CD14-positive monocyte (primary cell): Measurements from ENCODE around the gene FBXO10. TPM values are rescaled to one million over a fixed set of nuclear protein-coding genes. Genes with fewer than 3 reads are reported as not detected.

ENCODE experiments used
- DNase-seq, 3 donors: peaks; one replicate each; pipeline ENCODE4 v3.0.0-alpha.2; 2011 to 2022
- H2AFZ ChIP-seq: 2 replicates; pipeline ENCODE4 v1.6.0; 2012; ENCODE audit warnings: mild to moderate bottlenecking, low read depth, low read length, inconsistent platforms; ENCODE audit not compliant: insufficient read depth, poor library complexity, severe bottlenecking
- H3K27ac ChIP-seq, 2 donors: 1 replicate in 1 of 2; 2 replicates in 1 of 2; pipeline ENCODE4 v1.5.1; 2012 to 2013; ENCODE audit warnings: low read length in 2 of 2, control low read depth in 1 of 2, inconsistent platforms in 1 of 2, low read depth in 1 of 2, mild to moderate bottlenecking in 1 of 2
- H3K27me3 ChIP-seq, 2 donors: one replicate each; pipeline versions ENCODE4 v1.6.0 to v1.6.1; 2011 to 2013; ENCODE audit warnings: low read length in 2 of 2; ENCODE audit not compliant: control insufficient read depth in 2 of 2, insufficient read depth in 2 of 2
- H3K36me3 ChIP-seq, 2 donors: replicated peaks in 1 of 2; 1 replicate in 1 of 2; 2 replicates in 1 of 2; pipeline versions ENCODE4 v1.5.1 to v1.6.1; 2012 to 2013; ENCODE audit warnings: low read length in 2 of 2, control low read depth in 1 of 2, inconsistent platforms in 1 of 2, mild to moderate bottlenecking in 1 of 2; ENCODE audit not compliant: insufficient read depth in 2 of 2, control insufficient read depth in 1 of 2
- H3K4me1 ChIP-seq, 2 donors: 1 replicate in 1 of 2; 2 replicates in 1 of 2; pipeline versions ENCODE4 v1.5.1 to v1.6.1; 2012 to 2013; ENCODE audit warnings: low read length in 2 of 2, control low read depth in 1 of 2, inconsistent platforms in 1 of 2, mild to moderate bottlenecking in 1 of 2, moderate library complexity in 1 of 2; ENCODE audit not compliant: insufficient read depth in 2 of 2, control insufficient read depth in 1 of 2
- H3K4me2 ChIP-seq: replicated peaks from 2 replicates; pipeline ENCODE3; 2012; ENCODE audit warnings: low read length, moderate library complexity, mild to moderate bottlenecking; ENCODE audit not compliant: poor library complexity, severe bottlenecking; ENCODE audit errors: extremely low read depth
- H3K4me3 ChIP-seq, 3 experiments: fragments of 200-600 bp in 1 of 3; sonication (generic) in 1 of 3; replicated peaks in 1 of 3; 1 replicate in 2 of 3; 2 replicates in 1 of 3; pipeline ENCODE4 v1.5.1; 2011 to 2013; ENCODE audit warnings: low read length in 3 of 3, mild to moderate bottlenecking in 3 of 3, control low read depth in 2 of 3, low read depth in 2 of 3, inconsistent platforms in 1 of 3, moderate library complexity in 1 of 3
- H3K79me2 ChIP-seq: 2 replicates; pipeline ENCODE4 v1.6.0; 2012; ENCODE audit warnings: mild to moderate bottlenecking, control low read depth, inconsistent platforms, low read length, moderate library complexity; ENCODE audit not compliant: insufficient read depth
- H3K9ac ChIP-seq: 2 replicates; pipeline ENCODE4 v1.6.0; 2017; ENCODE audit warnings: low read length, mild to moderate bottlenecking; ENCODE audit not compliant: insufficient read depth, poor library complexity, severe bottlenecking
- H3K9me3 ChIP-seq, 2 donors: replicated peaks in 1 of 2; 1 replicate in 1 of 2; 2 replicates in 1 of 2; pipeline versions ENCODE4 v1.5.1 to v1.6.1; 2012 to 2013; ENCODE audit warnings: low read length in 2 of 2, control low read depth in 1 of 2; ENCODE audit not compliant: control insufficient read depth in 1 of 2, insufficient read depth in 1 of 2
- H4K20me1 ChIP-seq: 2 replicates; pipeline ENCODE4 v1.6.0; 2012; ENCODE audit warnings: mild to moderate bottlenecking, low read length, control low read depth, moderate library complexity; ENCODE audit not compliant: insufficient read depth
- H3K27ac Mint-ChIP-seq, 7 donors: one replicate each; pipeline ENCODE4 v1.8.0; 2020; ENCODE audit warnings: mild to moderate bottlenecking in 7 of 7, mixed read lengths in 7 of 7, moderate library complexity in 6 of 7, inconsistent platforms in 2 of 7
- H3K27me3 Mint-ChIP-seq, 3 donors: one replicate each; pipeline ENCODE4 v1.8.0; 2021 to 2022; ENCODE audit warnings: low read depth in 3 of 3, mild to moderate bottlenecking in 3 of 3, mixed read lengths in 3 of 3, moderate library complexity in 3 of 3, inconsistent platforms in 1 of 3
- H3K36me3 Mint-ChIP-seq, 2 donors: one replicate each; pipeline ENCODE4 v1.8.0; 2020; ENCODE audit warnings: mixed read lengths in 2 of 2, inconsistent platforms in 1 of 2, mild to moderate bottlenecking in 1 of 2
- H3K4me1 Mint-ChIP-seq: one replicate; pipeline ENCODE4 v1.8.0; 2020; ENCODE audit warnings: mild to moderate bottlenecking, mixed read lengths
- H3K4me3 Mint-ChIP-seq, 2 donors: one replicate each; pipeline ENCODE4 v1.8.0; 2020; ENCODE audit warnings: mild to moderate bottlenecking in 2 of 2, mixed read lengths in 2 of 2, moderate library complexity in 1 of 2
- H3K9me3 Mint-ChIP-seq, 7 donors: one replicate each; pipeline ENCODE4 v1.8.0; 2020 to 2022; ENCODE audit warnings: mixed read lengths in 7 of 7, mild to moderate bottlenecking in 6 of 7, moderate library complexity in 6 of 7, inconsistent platforms in 2 of 7
- CTCF ChIP-seq: fragments of 200-600 bp; IDR thresholded peaks from one replicate; pipeline ENCODE4 v1.8.0; 2022; ENCODE audit warnings: antibody characterized with exemption, mild to moderate bottlenecking
- WGBS: methylation state at CpG from one replicate; pipeline ENCODE4 v1.1.5; 2013; ENCODE audit warnings: missing lambda C conversion rate; ENCODE audit not compliant: insufficient coverage; 5-methylcytosine and 5-hydroxymethylcytosine counted together
- intact Hi-C, 2 donors: fragments of 100-400 bp; cut with micrococcal nuclease; formaldehyde crosslinking; loops; one replicate each; pipeline versions ENCODE4 v1.15.0 to v1.15.1; 2023
- polyA plus RNA-seq, 3 donors: library from polyadenylated mRNA; depleted of rRNA in 1 of 3; unstranded in 2 of 3; stranded (reverse) in 1 of 3; fragments of 300-500 nt in 2 of 3; fragments of >200 nt in 1 of 3; fragmentation: Illumina TruSeq in 2 of 3; gene quantifications; 1 replicate in 2 of 3; 2 replicates in 1 of 3; pipeline ENCODE4 v1.2.3, GENCODE V29; 2012 to 2021

The FBXO10 gene
- polyA plus RNA-seq, 3 donors = 0.08 to 1.5 TPM; not detected in 1

GRCh38 chr9:37496020-37496419, 80.2 kb downstream of the FBXO10 start:
- Mint-ChIP-seq H3K4me3 (no peak overlapping the region), H3K27ac (peak overlapping the region in 2 of 7 donors; percentile 20 to 22), H3K9me3 (no peaks in the 10 kb centered on the region), H3K27me3 (no peaks in the 10 kb centered on the region), H3K36me3 (peaks cover 62 to 65% of the 10 kb centered on the region in 2 donors), H3K4me1 (no peaks in the 10 kb centered on the region)
- Histone ChIP-seq H3K79me2 (no peaks in the 10 kb centered on the region), H4K20me1 (no peaks in the 10 kb centered on the region), H3K9me3 (no peaks in the 10 kb centered on the region), H3K4me3 (no peak overlapping the region), H3K36me3 (peaks cover 46 to 89% of the 10 kb centered on the region in 2 donors), H3K27me3 (no peaks in the 10 kb centered on the region), H3K4me1 (no peaks in the 10 kb centered on the region), H3K4me2 (no peak overlapping the region), H2AFZ (no peak overlapping the region), H3K27ac (no peak overlapping the region), H3K9ac (no peak overlapping the region)
- WGBS = 79% methylated on average over 4 of the region's 4 CpGs
- no peak for DNase-seq
- TF ChIP-seq CTCF = no peak
- intact Hi-C loops = no loop called here

- no peak overlapping the region for H2AFZ ChIP-seq
- no peaks in the 10 kb centered on the region for H4K20me1 ChIP-seq
- H3K79me2 ChIP-seq = no peaks in the 10 kb centered on the region
- no peaks in the 10 kb centered on the region for H3K4me1 Mint-ChIP-seq
- no peak for TF ChIP-seq CTCF
- H3K9me3 ChIP-seq = no peaks in the 10 kb centered on the region
- intact Hi-C loops = no loop called here
- no peak for DNase-seq
- H3K4me3 Mint-ChIP-seq = no peak overlapping the region
- peak overlapping the region in 1 of 7 donors; percentile 20 for H3K27ac Mint-ChIP-seq
- no peaks in the 10 kb centered on the region for H3K27me3 ChIP-seq
- WGBS = 98% methylated on average over 5 of the region's 5 CpGs
- H3K9ac ChIP-seq = no peak overlapping the region
- no peak overlapping the region for H3K4me3 ChIP-seq
- H3K4me2 ChIP-seq = no peak overlapping the region
- H3K36me3 ChIP-seq = peaks cover 43 to 89% of the 10 kb centered on the region in 2 donors
- H3K27me3 Mint-ChIP-seq = no peaks in the 10 kb centered on the region
- H3K36me3 Mint-ChIP-seq = peaks cover 61 to 62% of the 10 kb centered on the region in 2 donors
- no peak overlapping the region for H3K27ac ChIP-seq
- H3K4me1 ChIP-seq = no peaks in the 10 kb centered on the region
- H3K9me3 Mint-ChIP-seq = no peaks in the 10 kb centered on the region
These were observed 80.6 kb downstream of the FBXO10 start for GRCh38 chr9:37495571-37495970.
